ENCODE data around the gene PTK7.
A peak's percentile ranks its signal among the peaks of the same experiment; 100 is the strongest.
"Not testable (repeated sequence)": the region's sequence is repeated elsewhere in the genome, so short reads cannot be mapped to it uniquely, and the experiment has no call there.

PTK7 gene

DNA sequence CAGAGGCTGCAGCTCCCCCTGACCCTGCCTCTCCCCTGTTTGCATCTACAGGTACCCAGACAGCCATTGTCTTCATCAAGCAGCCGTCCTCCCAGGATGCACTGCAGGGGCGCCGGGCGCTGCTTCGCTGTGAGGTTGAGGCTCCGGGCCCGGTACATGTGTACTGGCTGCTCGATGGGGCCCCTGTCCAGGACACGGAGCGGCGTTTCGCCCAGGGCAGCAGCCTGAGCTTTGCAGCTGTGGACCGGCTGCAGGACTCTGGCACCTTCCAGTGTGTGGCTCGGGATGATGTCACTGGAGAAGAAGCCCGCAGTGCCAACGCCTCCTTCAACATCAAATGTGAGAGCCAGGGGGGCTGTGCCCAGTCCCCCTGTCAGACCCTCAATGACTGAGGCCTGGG lies 52.8 kb downstream of the PTK7 start:
- TF ChIP-seq ZFP30 (CRISPR knock-in tag; IDR thresholded peaks at IDR 0.05), result no peak
- no peak for TF ChIP-seq TOX (CRISPR knock-in tag; IDR thresholded peaks at IDR 0.05; ENCODE audit: borderline replicate concordance)
- TF ChIP-seq ISL1 (CRISPR knock-in tag; IDR thresholded peaks at IDR 0.05), result no peak
- no peak for TF ChIP-seq ZNF565 (CRISPR knock-in tag; conservative IDR thresholded peaks at IDR 0.05; ENCODE audit: low read depth)
- no peak for TF ChIP-seq ZNF70 (CRISPR knock-in tag; IDR thresholded peaks at IDR 0.05)
- TF ChIP-seq TCF4 (CRISPR knock-in tag; IDR thresholded peaks at IDR 0.05; ENCODE audit: borderline replicate concordance), result no peak
- TF ChIP-seq CSDC2 (CRISPR knock-in tag; IDR thresholded peaks at IDR 0.05), result no peak
- ATAC-seq, result peak; percentile 25

DNA sequence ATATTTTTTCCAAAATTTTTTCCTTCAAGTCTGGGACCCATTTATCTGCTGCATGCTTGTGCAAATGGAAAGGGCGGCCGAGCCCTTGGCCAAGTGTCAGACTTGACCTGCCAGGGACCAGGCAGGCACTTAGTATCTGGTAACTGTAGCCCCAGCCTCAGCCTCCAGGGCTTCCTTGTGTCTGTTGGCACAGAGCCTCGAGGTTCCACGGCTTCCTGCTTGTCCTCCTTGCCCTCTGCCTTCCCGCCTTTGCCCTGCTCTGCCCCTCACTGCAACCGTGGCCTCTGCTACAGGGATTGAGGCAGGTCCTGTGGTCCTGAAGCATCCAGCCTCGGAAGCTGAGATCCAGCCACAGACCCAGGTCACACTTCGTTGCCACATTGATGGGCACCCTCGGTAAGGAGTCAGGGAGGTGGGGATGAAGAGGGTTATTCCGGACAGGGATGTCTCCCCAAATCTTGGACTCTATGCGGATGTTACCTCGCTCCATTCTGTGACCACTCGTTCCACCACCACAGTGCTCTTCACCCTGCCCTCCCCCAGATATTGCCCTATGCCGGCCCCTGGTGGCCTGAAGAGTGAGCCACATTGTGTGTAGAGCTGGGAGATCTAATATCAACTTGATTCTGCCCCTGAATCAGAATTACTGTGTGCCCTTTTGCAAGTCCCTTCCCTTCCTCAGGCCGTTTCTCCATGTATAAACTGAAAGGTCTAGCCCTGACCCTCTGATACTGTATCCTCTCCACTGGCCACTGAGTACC lies 53.5 kb downstream of the PTK7 start:
- ATAC-seq, result peak; percentile 84
- no peak for TF ChIP-seq ZFP3 (CRISPR knock-in tag; IDR thresholded peaks at IDR 0.05)
- peak; percentile 98 for TF ChIP-seq ZNF70 (CRISPR knock-in tag; IDR thresholded peaks at IDR 0.05)

DNA sequence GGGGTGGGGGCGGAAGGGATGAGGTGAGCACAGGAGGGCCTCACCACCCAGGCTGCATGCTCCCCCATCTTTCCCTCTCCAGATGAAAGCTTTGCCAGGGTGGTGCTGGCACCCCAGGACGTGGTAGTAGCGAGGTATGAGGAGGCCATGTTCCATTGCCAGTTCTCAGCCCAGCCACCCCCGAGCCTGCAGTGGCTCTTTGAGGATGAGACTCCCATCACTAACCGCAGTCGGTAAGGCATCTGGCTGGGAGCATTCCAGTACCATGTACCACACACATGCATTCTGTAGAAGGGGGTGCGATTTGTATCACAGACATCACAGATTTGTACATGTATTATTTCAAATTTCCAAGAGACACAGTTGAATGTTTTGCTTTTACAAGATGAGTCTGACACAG lies 54.3 kb downstream of the PTK7 start:
- ATAC-seq, result no peak
- TF ChIP-seq, protein P1, sequence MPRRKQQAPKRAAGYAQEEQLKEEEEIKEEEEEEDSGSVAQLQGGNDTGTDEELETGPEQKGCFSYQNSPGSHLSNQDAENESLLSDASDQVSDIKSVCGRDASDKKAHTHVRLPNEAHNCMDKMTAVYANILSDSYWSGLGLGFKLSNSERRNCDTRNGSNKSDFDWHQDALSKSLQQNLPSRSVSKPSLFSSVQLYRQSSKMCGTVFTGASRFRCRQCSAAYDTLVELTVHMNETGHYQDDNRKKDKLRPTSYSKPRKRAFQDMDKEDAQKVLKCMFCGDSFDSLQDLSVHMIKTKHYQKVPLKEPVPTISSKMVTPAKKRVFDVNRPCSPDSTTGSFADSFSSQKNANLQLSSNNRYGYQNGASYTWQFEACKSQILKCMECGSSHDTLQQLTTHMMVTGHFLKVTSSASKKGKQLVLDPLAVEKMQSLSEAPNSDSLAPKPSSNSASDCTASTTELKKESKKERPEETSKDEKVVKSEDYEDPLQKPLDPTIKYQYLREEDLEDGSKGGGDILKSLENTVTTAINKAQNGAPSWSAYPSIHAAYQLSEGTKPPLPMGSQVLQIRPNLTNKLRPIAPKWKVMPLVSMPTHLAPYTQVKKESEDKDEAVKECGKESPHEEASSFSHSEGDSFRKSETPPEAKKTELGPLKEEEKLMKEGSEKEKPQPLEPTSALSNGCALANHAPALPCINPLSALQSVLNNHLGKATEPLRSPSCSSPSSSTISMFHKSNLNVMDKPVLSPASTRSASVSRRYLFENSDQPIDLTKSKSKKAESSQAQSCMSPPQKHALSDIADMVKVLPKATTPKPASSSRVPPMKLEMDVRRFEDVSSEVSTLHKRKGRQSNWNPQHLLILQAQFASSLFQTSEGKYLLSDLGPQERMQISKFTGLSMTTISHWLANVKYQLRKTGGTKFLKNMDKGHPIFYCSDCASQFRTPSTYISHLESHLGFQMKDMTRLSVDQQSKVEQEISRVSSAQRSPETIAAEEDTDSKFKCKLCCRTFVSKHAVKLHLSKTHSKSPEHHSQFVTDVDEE (CRISPR knock-in tag; IDR thresholded peaks at IDR 0.05), result no peak
- TF ChIP-seq RARB (CRISPR knock-in tag; IDR thresholded peaks at IDR 0.05), result no peak
- TF ChIP-seq, protein P2, sequence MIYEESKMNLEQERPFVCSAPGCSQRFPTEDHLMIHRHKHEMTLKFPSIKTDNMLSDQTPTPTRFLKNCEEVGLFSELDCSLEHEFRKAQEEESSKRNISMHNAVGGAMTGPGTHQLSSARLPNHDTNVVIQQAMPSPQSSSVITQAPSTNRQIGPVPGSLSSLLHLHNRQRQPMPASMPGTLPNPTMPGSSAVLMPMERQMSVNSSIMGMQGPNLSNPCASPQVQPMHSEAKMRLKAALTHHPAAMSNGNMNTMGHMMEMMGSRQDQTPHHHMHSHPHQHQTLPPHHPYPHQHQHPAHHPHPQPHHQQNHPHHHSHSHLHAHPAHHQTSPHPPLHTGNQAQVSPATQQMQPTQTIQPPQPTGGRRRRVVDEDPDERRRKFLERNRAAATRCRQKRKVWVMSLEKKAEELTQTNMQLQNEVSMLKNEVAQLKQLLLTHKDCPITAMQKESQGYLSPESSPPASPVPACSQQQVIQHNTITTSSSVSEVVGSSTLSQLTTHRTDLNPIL (CRISPR knock-in tag; IDR thresholded peaks at IDR 0.05; ENCODE audit: low read depth), result no peak
- TF ChIP-seq TCF4 (CRISPR knock-in tag; IDR thresholded peaks at IDR 0.05; ENCODE audit: borderline replicate concordance), result no peak
- TF ChIP-seq, protein P3, sequence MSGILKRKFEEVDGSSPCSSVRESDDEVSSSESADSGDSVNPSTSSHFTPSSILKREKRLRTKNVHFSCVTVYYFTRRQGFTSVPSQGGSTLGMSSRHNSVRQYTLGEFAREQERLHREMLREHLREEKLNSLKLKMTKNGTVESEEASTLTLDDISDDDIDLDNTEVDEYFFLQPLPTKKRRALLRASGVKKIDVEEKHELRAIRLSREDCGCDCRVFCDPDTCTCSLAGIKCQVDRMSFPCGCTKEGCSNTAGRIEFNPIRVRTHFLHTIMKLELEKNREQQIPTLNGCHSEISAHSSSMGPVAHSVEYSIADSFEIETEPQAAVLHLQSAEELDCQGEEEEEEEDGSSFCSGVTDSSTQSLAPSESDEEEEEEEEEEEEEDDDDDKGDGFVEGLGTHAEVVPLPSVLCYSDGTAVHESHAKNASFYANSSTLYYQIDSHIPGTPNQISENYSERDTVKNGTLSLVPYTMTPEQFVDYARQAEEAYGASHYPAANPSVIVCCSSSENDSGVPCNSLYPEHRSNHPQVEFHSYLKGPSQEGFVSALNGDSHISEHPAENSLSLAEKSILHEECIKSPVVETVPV (CRISPR knock-in tag; IDR thresholded peaks at IDR 0.05), result no peak
- TF ChIP-seq ZNF565 (CRISPR knock-in tag; conservative IDR thresholded peaks at IDR 0.05; ENCODE audit: low read depth), result no peak
- no peak for TF ChIP-seq ZNF70 (CRISPR knock-in tag; IDR thresholded peaks at IDR 0.05)
- no peak for TF ChIP-seq TOX (CRISPR knock-in tag; IDR thresholded peaks at IDR 0.05; ENCODE audit: borderline replicate concordance)
- TF ChIP-seq BACH2 (CRISPR knock-in tag; IDR thresholded peaks at IDR 0.05; ENCODE audit: borderline replicate concordance), result no peak
- TF ChIP-seq ESRRG (CRISPR knock-in tag; IDR thresholded peaks at IDR 0.05), result no peak
- TF ChIP-seq, protein P4, sequence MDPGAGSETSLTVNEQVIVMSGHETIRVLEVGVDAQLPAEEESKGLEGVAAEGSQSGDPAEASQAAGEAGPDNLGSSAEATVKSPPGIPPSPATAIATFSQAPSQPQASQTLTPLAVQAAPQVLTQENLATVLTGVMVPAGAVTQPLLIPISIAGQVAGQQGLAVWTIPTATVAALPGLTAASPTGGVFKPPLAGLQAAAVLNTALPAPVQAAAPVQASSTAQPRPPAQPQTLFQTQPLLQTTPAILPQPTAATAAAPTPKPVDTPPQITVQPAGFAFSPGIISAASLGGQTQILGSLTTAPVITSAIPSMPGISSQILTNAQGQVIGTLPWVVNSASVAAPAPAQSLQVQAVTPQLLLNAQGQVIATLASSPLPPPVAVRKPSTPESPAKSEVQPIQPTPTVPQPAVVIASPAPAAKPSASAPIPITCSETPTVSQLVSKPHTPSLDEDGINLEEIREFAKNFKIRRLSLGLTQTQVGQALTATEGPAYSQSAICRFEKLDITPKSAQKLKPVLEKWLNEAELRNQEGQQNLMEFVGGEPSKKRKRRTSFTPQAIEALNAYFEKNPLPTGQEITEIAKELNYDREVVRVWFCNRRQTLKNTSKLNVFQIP (CRISPR knock-in tag; IDR thresholded peaks at IDR 0.05; ENCODE audit: borderline replicate concordance, low read depth), result no peak

DNA sequence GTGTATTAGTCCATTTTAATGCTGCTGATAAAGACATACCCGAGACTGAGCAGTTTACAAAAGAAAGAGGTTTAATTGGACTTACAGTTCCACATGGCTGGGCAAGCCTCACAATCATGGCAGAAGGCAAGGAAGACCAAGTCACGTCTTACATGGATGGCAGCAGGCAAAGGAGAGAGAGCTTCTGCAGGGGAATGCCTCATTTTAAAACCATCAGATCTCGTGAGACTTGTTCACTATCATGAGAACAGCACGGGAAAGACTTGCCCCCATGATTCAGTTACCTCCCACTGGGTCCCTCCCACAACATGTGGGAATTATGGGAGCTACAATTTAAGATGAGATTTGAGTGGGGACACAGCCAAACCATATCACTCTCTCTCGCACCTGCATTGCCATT lies 55.3 kb downstream of the PTK7 start:
- not testable (repeated sequence) for ATAC-seq

DNA sequence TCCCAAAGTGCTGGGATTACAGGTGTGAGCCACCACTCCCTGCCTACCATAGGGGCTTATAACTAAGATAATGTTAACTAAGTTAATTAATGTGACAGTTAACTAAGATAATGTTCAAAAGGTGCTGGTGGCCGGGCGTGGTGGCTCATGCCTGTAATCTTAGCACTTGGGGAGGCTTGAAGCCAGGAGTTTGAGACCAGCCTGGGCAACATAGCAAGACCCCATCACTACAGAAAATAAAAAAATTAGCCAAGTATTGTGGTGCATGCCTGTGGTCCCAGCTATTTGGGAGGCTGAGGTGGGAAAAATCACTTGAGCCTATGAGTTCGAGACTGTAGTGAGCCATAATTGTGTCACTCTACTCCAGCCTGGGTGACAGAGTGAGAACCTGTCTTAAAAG lies 62.2 kb downstream of the PTK7 start:
- no peak for TF ChIP-seq ZC3H10 (CRISPR knock-in tag; IDR thresholded peaks at IDR 0.05)
- no peak for TF ChIP-seq RARB (CRISPR knock-in tag; IDR thresholded peaks at IDR 0.05)
- no peak for TF ChIP-seq BACH2 (CRISPR knock-in tag; IDR thresholded peaks at IDR 0.05; ENCODE audit: borderline replicate concordance)
- TF ChIP-seq, protein P5, sequence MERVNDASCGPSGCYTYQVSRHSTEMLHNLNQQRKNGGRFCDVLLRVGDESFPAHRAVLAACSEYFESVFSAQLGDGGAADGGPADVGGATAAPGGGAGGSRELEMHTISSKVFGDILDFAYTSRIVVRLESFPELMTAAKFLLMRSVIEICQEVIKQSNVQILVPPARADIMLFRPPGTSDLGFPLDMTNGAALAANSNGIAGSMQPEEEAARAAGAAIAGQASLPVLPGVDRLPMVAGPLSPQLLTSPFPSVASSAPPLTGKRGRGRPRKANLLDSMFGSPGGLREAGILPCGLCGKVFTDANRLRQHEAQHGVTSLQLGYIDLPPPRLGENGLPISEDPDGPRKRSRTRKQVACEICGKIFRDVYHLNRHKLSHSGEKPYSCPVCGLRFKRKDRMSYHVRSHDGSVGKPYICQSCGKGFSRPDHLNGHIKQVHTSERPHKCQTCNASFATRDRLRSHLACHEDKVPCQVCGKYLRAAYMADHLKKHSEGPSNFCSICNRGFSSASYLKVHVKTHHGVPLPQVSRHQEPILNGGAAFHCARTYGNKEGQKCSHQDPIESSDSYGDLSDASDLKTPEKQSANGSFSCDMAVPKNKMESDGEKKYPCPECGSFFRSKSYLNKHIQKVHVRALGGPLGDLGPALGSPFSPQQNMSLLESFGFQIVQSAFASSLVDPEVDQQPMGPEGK (CRISPR knock-in tag; IDR thresholded peaks at IDR 0.05; ENCODE audit: borderline replicate concordance), result no peak
- no peak for TF ChIP-seq OSR1 (CRISPR knock-in tag; IDR thresholded peaks at IDR 0.05)
- no peak for TF ChIP-seq ZFP3 (CRISPR knock-in tag; IDR thresholded peaks at IDR 0.05)
- TF ChIP-seq TOX (CRISPR knock-in tag; IDR thresholded peaks at IDR 0.05; ENCODE audit: borderline replicate concordance), result no peak
- ATAC-seq, result no peak

DNA sequence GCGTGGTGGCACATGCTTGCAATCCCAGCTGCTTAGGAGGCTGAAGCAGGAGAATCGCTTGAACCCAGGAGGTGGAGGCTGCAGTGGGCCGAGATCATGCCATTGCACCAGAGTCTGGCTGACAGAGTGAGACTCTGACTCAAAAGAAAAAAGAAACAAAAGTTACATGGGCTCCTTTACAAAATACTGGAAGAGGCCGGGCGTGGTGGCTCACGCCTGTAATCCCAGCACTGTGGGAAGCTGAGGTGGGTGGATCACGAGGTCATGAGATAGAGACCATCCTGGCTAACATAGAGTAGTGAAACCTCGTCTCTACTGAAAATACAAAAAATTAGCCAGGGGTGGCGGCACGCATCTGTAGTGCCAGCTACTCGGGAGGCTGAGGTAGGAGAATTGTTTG lies 63.9 kb downstream of the PTK7 start:
- ATAC-seq, result not testable (repeated sequence)

All from SK-N-SH treated with all-trans-retinoic acid at 6 μM for 48 hours (cell line).